GM12878 (cell line): ENCODE measurements around the gene CDC45. TPM values are rescaled to one million over a fixed set of nuclear protein-coding genes. Genes with fewer than 3 reads are reported as not detected.

ENCODE experiments used
- ATAC-seq: fragments of 200-7000 bp; cut with Tn5 transposase; 3 replicates; pipeline ENCODE4 v1.9.1; 2020; ENCODE audit warnings: mild to moderate bottlenecking, moderate library complexity
- BruUV-seq: library from RNA; stranded (reverse); fragments of 400-500 nt; replicated peaks from 2 replicates; lab custom pipeline; 2021; lab: Mats Ljungman, UMichigan
- CTCF ChIA-PET: fragments of 300-600 bp; sonication (Branson Sonifier 250); formaldehyde crosslinking; extraction: SDS; loops from one replicate; lab custom pipeline; 2021; ENCODE audit warnings: inconsistent platforms; lab: Yijun Ruan, JAX
- POLR2A ChIA-PET: fragments of 350-600 bp; formaldehyde crosslinking; extraction: SDS; loops from one replicate; lab custom pipeline; 2021; ENCODE audit warnings: inconsistent platforms; lab: Charles Lee
- RAD21 ChIA-PET: fragments of 300-600 bp; sonication (Branson Sonifier 250); formaldehyde crosslinking; loops from one replicate; lab custom pipeline; 2023; ENCODE audit warnings: antibody characterized with exemption; ENCODE audit not compliant: unreplicated experiment; lab: Charles Lee
- SMC1A ChIA-PET: fragments of 300-600 bp; sonication (Branson Sonifier 250); formaldehyde crosslinking; loops from one replicate; lab custom pipeline; 2023; ENCODE audit not compliant: unreplicated experiment, uncharacterized antibody; lab: Charles Lee
- DNase-seq: peaks from one replicate; pipeline ENCODE4 v3.0.0-alpha.2; 2011; ENCODE audit warnings: low read depth, low spot score
- FAIRE-seq: peaks from 3 replicates; lab custom pipeline; 2011; peaks lifted over from hg19 to GRCh38; lab: Jason Lieb, UNC
- H2AFZ ChIP-seq: 2 replicates; pipeline ENCODE4 v1.6.0; 2011; ENCODE audit warnings: low read depth, low read length, control low read depth; ENCODE audit not compliant: control insufficient read depth
- H3K27ac ChIP-seq: 2 replicates; pipeline ENCODE4 v1.5.1; 2011; ENCODE audit warnings: control low read depth; ENCODE audit not compliant: control insufficient read depth, insufficient read depth
- H3K27me3 ChIP-seq, 2 experiments: replicated peaks in 1 of 2; 2 replicates each; pipeline versions ENCODE4 v1.6.0 to v1.6.1; 2011; ENCODE audit warnings: low read length in 1 of 2; ENCODE audit not compliant: control insufficient read depth in 2 of 2, insufficient read depth in 2 of 2
- H3K36me3 ChIP-seq, 2 experiments: 2 replicates each; pipeline ENCODE4 v1.5.1; 2011; ENCODE audit warnings: low read length in 1 of 2; ENCODE audit not compliant: control insufficient read depth in 2 of 2, insufficient read depth in 2 of 2
- H3K4me1 ChIP-seq: 2 replicates; pipeline ENCODE4 v1.6.1; 2011; ENCODE audit warnings: mild to moderate bottlenecking, low read length, moderate library complexity, mixed read lengths; ENCODE audit not compliant: control insufficient read depth, insufficient read depth
- H3K4me2 ChIP-seq: 2 replicates; pipeline ENCODE4 v1.6.0; 2011; ENCODE audit warnings: control low read depth; ENCODE audit not compliant: control insufficient read depth, insufficient read depth
- H3K4me3 ChIP-seq: fragments of 200-600 bp; sonication (generic); 2 replicates; pipeline ENCODE4 v1.5.1; 2016
- H3K79me2 ChIP-seq: 2 replicates; pipeline ENCODE4 v1.6.0; 2011; ENCODE audit warnings: low read length; ENCODE audit not compliant: control insufficient read depth, insufficient read depth
- H3K9ac ChIP-seq: 2 replicates; pipeline ENCODE4 v1.8.0; 2011; ENCODE audit warnings: low read length, control low read depth, mixed read lengths; ENCODE audit not compliant: control insufficient read depth, insufficient read depth
- H3K9me3 ChIP-seq: replicated peaks from 3 replicates; pipeline ENCODE4 v1.5.1; 2011; ENCODE audit warnings: mild to moderate bottlenecking, low read length; ENCODE audit not compliant: control insufficient read depth, insufficient read depth
- H4K20me1 ChIP-seq: 2 replicates; pipeline ENCODE4 v1.6.0; 2011; ENCODE audit not compliant: control insufficient read depth, insufficient read depth
- BMI1 ChIP-seq: fragments of 450-650 bp; IDR thresholded peaks from 2 replicates; pipeline ENCODE4 v1.6.1; 2016; ENCODE audit warnings: mild to moderate bottlenecking, moderate library complexity, borderline replicate concordance
- EGR1 ChIP-seq, 2 experiments: IDR thresholded peaks; 1 replicate in 1 of 2; 2 replicates in 1 of 2; pipeline ENCODE4 v1.6.1; 2011 to 2012; ENCODE audit warnings: low read depth in 2 of 2, low read length in 2 of 2, borderline replicate concordance in 1 of 2, mild to moderate bottlenecking in 1 of 2, moderate library complexity in 1 of 2
- PAX5 ChIP-seq: IDR thresholded peaks from 2 replicates; pipeline ENCODE4 v1.6.1; 2011; ENCODE audit warnings: low read depth, low read length, borderline replicate concordance
- PKNOX1 ChIP-seq: fragments of 450-650 bp; IDR thresholded peaks from 2 replicates; pipeline ENCODE4 v1.6.1; 2016; ENCODE audit warnings: mild to moderate bottlenecking
- POLR2A ChIP-seq: IDR thresholded peaks from 2 replicates; pipeline ENCODE4 v1.6.1; 2011; ENCODE audit warnings: low read depth, mild to moderate bottlenecking, low read length
- POLR2AphosphoS5 ChIP-seq: IDR thresholded peaks from 2 replicates; pipeline ENCODE4 v1.6.1; 2011; ENCODE audit warnings: mild to moderate bottlenecking, low read length, inconsistent platforms
- SIN3A ChIP-seq: IDR thresholded peaks from 2 replicates; pipeline ENCODE4 v1.6.1; 2012; ENCODE audit warnings: low read depth, low read length, improper control_type of control experiment
- TAF1 ChIP-seq: IDR thresholded peaks from 2 replicates; pipeline ENCODE4 v1.6.1; 2011; ENCODE audit warnings: mild to moderate bottlenecking, low read depth, low read length, borderline replicate concordance
- WGBS: methylation state at CpG from one replicate; pipeline ENCODE4 v1.1.6; 2016; ENCODE audit warnings: low lambda C conversion rate; ENCODE audit not compliant: insufficient replicate concordance, insufficient coverage; ENCODE audit errors: missing lambda C conversion rate; 5-methylcytosine and 5-hydroxymethylcytosine counted together
- in situ Hi-C: fragments of 300-500 bp; cut with MboI; formaldehyde crosslinking; loops from 9 replicates; pipeline ENCODE4 v1.14.3; 2018; ENCODE audit warnings: mixed read lengths
- intact Hi-C: fragments of 100-400 bp; cut with micrococcal nuclease; formaldehyde crosslinking; loops from one replicate; pipeline ENCODE4 v1.14.2; 2022; ENCODE audit not compliant: unreplicated experiment
- polyA plus RNA-seq, 11 experiments: library from polyadenylated mRNA; depleted of rRNA in 4 of 11; unstranded in 6 of 11; stranded (reverse) in 5 of 11; fragments of >200 nt; fragmentation: Nextera tagmentation in 4 of 11; fragmentation: Illumina TruSeq in 1 of 11; extraction: Ambion mirVana in 4 of 11; extraction: Trizol in 1 of 11; gene quantifications; 1 replicate in 1 of 11; 2 replicates in 10 of 11; pipeline versions ENCODE4 v1.2.1 to v1.2.3, GENCODE V29; 2011 to 2016; ENCODE audit warnings: inconsistent platforms in 2 of 11, missing spikeins in 2 of 11, low read depth in 1 of 11
- total RNA-seq, 4 experiments: library from RNA; depleted of rRNA in 3 of 4; stranded (reverse); fragments of >200 nt in 3 of 4; fragmentation: Illumina TruSeq in 1 of 4; extraction: Trizol in 1 of 4; gene quantifications; 2 replicates each; pipeline versions ENCODE4 v1.2.1 to v1.2.3, GENCODE V29; 2013 to 2021

Gene CDC45
- total and polyA plus RNA-seq, 10 of the 15 experiments (the other 5 are each of a cell fraction or from before 2014, with no cell fraction given), result 40.8 to 88.5 (median 54.2) TPM

GRCh38 chr22:19429950-19430889 lies 49.5 kb upstream of the CDC45 start:
- Histone ChIP-seq H3K27ac (peak overlapping the region; percentile 73), H3K4me3 (peak overlapping the region; percentile 98), H3K27me3 (no peaks in the 10 kb centered on the region), H3K4me2 (peak overlapping the region; percentile 90), H2AFZ (no peak overlapping the region), H3K9ac (peak overlapping the region; percentile 81), H3K36me3 (peaks cover 0 to 12% of the 10 kb centered on the region in 2 experiments; a peak in 2 of 4 replicates), H3K9me3 (no peaks in the 10 kb centered on the region), H3K4me1 (no peaks in the 10 kb centered on the region), H4K20me1 (no peaks in the 10 kb centered on the region; the same call in 1 of the 2 replicates), H3K79me2 (peaks cover 70% of the 10 kb centered on the region)
- DNase-seq (no peak), ATAC-seq (peak; percentile 6; the same call in 2 of the 3 replicates), FAIRE-seq (peak; percentile 81)
- in situ Hi-C loops, result loop anchor here (25.0 kb wide), 1 partner anchor 1793 kb away; the partner anchor contains the start of genes ATP6V1E1 and BCL2L13
- BruUV-seq, result no TSS peak
- 0% methylated on average over 12 of the region's 12 CpGs for WGBS
- POLR2A ChIA-PET, result no interaction called here
- RAD21 ChIA-PET, result interaction anchor here (3.6 kb wide), 1 partner anchor 49 kb away, joined by 11 read pairs; the partner anchor contains the start of genes CDC45 and UFD1
- CTCF ChIA-PET, result no interaction called here
- TF ChIP-seq POLR2A (peak; percentile 52; the same call in 1 of the 2 replicates), EGR1 (IDR thresholded peaks at IDR 0.05; ENCODE audit: borderline replicate concordance in 1 of 2, low read depth in 2 of 2, low read length in 2 of 2) (no peak), SIN3A (0 out of 2 replicates have a peak, but pooled peaks have one; percentile 50), PAX5 (no peak), PKNOX1 (peak; percentile 27; the same call in 1 of the 2 replicates), BMI1 (no peak), TAF1 (peak; percentile 51; the same call in 1 of the 2 replicates), POLR2AphosphoS5 (peak; percentile 46; the same call in 1 of the 2 replicates)
- intact Hi-C loops, result loop anchor here (5.0 to 10.0 kb wide), 2 partner anchors 135 to 253 kb away; partner anchors contain the start of genes CLTCL1 and SLC25A1
- SMC1A ChIA-PET, result no interaction called here
